Left ventricle myocardium superior (tissue), 1 donor: Measurements from ENCODE around the gene RIMBP2. TPM values are rescaled to one million over a fixed set of nuclear protein-coding genes. Genes with fewer than 3 reads are reported as not detected.

Experiments used
- ATAC-seq: fragments of 200-7000 bp; cut with Tn5 transposase; one replicate; pipeline ENCODE4 v1.9.1; 2020; ENCODE audit warnings: mild to moderate bottlenecking, moderate library complexity
- DNase-seq: peaks from one replicate; pipeline ENCODE4 v3.0.0-alpha.2; 2020
- intact Hi-C: fragments of 100-400 bp; cut with micrococcal nuclease; formaldehyde crosslinking; loops from one replicate; pipeline ENCODE4 v1.11.0; 2022
- total RNA-seq: library from RNA; stranded (reverse); fragmentation: NEBNext Ultra II Directional; extraction: Animal tissue kit (Norgen Biotek cat#: 25700); gene quantifications from one replicate; pipeline ENCODE4 v1.2.1, GENCODE V29; 2021
- donor health status: DM: no; HTN: yes; CAD: no; lungs with severe emphysema.

The RIMBP2 gene
- total RNA-seq, 1 donor from 2014 or later = 0.40 TPM

DNA sequence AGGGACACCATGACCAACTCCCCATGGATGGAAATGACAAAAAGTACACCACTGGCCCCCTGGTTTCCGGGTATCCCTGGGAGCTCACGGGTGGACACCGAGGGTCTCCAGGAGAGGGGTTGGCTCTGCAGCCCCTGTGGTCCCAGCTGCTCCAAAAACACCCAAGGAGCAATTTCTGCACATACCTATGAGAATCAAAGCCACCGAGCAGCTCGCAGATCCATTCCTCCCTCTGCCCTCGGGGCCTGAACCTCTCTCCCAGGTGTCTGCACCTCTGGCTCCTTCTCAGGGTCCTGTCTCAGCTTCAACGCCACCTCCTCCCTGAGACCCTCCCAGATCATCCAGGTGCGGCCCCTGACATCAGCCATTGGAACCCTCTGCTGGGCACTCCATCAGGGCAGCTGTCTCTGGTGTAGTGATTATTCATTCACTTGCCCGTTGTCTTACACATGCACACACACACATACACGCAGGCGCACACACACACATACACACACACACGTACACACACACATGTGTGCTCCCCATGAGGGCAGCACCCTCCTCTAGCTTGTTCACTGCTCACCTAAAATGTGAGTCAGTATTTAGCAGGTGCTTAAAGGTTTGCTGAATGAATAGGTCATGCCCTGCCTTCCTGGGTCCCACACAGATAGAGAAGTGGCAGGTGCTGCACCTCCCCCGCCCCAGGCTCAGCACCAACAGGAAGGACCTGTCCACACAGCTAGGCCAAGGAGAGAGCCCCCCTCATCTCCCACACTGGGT lies 5.9 kb downstream of the RIMBP2 start:
- DNase-seq (no peak), ATAC-seq (no peak)
- intact Hi-C loops = no loop called here

DNA sequence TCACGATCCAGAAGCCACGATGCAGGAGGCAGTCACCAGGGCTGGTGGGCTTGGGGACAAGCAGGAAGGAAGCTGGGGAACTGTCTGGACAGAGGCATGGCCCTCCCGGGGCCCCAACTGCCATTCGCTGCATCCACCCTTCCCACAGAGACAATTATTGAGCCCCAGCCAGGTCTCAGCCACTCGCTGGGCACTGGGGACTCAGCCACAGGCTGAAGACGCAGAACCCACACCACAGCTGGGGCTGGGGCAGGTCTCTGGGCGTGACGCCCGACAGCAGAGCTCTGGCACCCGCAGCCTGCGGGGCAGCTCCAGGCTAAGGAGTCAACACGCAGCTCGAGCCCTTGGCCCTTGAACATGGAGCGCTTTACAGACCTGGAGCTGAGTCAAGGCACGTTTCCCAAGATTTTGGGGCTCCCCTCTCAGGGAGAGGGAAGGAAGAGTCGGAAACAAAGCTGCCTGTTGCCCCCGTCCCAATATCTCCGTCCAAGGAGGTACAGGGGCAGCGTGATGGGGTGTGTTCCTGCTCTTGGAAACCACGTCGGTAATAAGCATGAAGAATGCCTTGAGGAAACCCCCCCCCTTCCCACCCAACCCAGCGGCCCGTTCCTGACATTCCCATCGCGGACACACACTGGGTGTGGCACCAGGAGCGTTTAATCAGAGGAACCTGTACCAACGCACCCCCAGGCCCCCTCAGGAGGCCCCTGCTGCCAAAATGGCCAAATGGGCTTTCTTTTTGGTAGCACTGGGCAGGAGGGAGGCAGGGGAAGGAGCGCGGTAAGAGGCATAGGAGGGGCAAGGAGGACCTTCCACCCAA lies 6.7 kb downstream of the RIMBP2 start:
- DNase-seq (no peak), ATAC-seq (no peak)
- intact Hi-C loops = no loop called here

DNA sequence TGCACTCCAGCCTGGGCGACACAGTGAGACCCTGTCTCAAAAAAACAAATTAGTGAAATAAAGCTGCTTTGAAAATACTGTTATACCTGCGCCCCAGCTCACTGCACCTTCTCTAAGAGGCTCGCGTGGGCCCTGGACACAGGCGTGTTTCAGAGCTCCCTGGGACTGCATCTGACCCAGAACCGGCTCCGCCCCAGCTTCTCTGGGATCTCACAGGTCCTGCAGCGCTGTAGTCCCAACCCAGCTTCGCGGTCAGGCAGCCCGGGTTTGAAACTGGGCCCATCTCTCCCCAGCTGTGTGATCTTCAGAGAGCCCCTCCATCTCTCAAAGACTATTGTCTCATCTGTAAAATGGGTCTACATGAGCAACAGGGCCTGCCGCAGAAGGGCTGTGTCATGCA lies 7.5 kb downstream of the RIMBP2 start:
- intact Hi-C loops = no loop called here
- no peak for ATAC-seq
- DNase-seq = no peak

- DNase-seq (no peak), ATAC-seq (no peak)
- intact Hi-C loops = no loop called here
These were observed 8.6 kb downstream of the RIMBP2 start for GRCh38 chr12:130707571-130707891.

DNA sequence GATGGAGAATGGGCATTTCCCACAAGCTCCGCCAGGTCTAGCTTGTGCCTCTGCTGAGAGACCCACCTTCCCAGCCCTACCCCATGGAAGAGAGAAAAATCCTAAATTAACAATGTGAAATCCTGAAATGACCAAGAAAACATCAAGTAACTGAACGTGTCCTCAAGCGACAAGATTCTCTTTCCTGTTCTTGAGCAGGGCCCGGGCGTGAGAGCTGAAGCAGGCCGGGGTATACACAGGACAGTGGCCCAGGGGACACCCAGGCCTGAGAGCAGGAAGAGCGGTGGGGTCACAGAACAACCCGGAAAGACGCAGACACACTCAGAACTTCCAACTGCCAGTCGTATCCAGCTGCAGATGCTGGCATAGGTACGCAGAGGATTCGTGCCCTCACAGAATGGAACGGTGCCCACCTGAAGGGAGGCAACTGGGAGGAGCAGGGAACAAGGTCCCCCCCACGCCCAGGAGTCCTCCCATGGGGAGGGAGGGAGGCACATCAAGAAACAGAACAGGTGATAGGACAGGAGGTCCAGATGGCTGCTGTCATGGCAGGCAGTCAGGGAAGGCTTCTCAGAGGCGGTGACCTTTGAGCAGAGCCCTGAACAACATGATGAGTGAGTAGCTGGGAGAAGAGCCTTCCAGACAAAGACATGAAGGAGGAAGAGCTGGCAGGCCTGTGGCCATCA lies 9.1 kb downstream of the RIMBP2 start:
- ATAC-seq (no peak), DNase-seq (no peak)
- intact Hi-C loops = no loop called here

- intact Hi-C loops = no loop called here
- DNase-seq (no peak), ATAC-seq (no peak)
These were observed 9.8 kb downstream of the RIMBP2 start for GRCh38 chr12:130706311-130706710.

GRCh38 chr12:130705178-130705822 lies 10.8 kb downstream of the RIMBP2 start:
- ATAC-seq (no peak), DNase-seq (no peak)
- intact Hi-C loops = no loop called here

DNA sequence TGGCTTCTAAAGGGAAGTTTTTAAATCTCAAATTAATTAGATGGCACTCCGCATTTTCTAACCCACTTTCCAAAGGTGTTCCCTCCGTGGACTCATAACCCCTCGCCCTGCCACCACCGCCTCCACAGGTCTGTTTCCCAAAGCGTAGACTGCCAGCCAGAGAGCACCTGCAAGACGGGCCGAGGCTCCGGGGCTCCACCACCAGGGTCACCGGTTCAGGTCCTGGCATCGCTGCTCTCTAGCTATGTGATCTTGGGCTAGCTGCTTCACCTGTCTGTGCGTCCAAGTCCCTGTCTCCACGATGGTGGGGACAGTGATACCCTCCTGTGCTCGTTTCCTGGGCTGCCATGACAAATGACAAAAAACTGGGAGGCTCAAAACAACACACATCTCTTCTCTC lies 11.5 kb downstream of the RIMBP2 start:
- intact Hi-C loops = no loop called here
- no peak for ATAC-seq
- no peak for DNase-seq

DNA sequence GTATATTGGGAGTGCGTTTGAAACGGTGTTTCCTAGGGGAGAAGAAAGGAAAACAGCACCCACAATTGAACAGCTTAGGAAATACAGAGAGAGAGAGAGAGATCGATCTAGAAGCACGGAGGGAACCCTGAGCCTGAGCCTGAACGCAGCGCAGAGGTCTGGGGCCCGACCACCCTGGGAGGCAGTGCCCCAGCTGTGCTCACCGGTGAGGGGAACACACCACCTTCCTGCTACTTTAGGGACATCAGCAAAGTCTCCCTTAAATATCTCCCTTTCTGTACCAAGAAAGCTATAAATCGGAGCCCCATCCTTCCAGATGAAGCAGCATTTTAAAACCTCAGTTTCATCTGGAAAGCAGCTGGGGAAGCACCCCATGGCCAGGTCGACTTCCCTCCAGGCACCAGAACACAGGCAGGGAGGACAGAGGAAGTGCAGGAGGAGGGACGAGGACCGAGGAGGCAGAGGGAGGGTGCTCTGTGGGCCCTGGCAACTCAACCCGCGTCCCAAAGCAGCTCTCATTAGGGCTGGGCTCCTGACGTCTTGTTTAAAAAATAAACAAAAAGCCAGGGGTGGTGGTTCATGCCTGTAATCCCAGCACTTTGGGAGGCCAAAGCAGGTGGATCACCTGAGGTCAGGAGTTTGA lies 12.2 kb downstream of the RIMBP2 start:
- intact Hi-C loops = no loop called here
- no peak for ATAC-seq
- DNase-seq = no peak

DNA sequence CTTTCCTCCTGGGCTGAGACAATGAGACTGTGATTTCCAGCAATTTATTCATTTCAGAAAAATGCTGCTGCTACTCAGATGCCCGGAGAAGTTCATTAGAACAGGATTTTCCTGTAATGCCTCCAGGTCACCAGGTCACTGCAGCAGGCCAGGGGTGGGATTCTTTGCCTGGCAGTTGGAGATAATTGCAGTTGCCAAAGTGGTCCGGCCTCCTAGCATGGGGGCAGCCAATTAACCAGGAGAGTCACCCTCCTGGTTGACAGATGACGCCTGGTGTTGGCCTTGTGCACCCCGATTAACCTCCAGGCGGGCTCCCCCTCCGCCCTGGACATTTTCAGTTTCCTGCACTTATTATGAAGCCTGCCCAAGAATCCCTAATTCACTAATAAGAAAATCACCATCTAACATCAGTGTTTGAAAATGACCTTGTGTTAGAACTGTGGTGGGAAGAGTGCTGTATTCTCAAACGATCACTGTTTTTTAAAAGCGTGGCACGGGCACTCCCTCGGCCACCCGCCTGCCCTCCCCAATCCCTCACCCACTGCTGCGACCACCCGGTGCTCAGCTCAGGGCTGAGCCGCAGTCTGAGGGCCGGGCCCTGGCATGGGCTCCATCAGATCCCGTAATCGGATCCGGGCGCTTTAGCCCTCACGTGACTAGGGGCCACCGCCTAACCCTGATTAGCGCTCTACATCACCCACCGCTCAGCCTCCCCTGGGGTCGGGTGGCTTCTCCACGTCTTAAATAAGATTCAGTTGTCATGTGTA lies 12.9 kb downstream of the RIMBP2 start:
- ATAC-seq = no peak
- intact Hi-C loops = no loop called here
- no peak for DNase-seq

DNA sequence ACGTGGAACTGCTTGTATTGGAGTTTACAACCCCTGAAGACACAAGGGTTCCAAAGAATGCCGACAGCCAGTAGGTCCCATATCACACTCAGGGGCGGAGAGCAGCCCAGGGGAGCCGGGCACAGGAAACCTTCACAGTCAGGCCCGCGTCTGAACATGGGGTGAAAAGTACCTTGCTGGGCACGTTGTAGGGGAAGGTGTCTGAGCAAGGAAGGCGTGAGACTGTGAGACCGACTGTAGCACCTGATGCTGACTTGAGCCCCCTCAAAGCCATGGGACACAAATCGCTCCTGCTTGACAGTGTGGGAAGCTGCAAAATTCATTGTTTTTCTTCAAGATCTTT lies 14.7 kb downstream of the RIMBP2 start:
- ATAC-seq (no peak), DNase-seq (no peak)
- intact Hi-C loops = no loop called here

GRCh38 chr12:130700492-130701401 lies 15.4 kb downstream of the RIMBP2 start:
- ATAC-seq = no peak
- intact Hi-C loops = no loop called here
- no peak for DNase-seq

DNA sequence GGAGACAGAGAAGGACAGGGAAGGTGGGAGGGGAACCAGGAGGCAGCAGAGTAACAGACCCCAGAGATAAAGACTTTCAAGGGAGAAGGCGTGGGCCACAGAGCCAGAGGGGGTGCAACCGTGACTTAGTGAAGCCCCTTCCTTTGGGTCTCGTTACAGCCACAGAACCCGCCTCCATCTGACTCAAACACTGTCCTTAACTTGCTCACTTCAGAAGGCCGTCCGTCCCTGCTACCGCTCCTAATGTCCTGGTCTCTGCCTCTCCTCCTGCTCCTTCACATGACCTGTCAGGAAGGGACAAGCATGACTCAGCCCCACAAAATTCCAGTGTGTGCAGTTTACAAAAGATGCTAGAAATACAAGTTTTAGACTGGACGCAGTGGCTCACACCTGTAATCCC lies 18.0 kb downstream of the RIMBP2 start:
- intact Hi-C loops = no loop called here
- no peak for ATAC-seq
- no peak for DNase-seq

DNA sequence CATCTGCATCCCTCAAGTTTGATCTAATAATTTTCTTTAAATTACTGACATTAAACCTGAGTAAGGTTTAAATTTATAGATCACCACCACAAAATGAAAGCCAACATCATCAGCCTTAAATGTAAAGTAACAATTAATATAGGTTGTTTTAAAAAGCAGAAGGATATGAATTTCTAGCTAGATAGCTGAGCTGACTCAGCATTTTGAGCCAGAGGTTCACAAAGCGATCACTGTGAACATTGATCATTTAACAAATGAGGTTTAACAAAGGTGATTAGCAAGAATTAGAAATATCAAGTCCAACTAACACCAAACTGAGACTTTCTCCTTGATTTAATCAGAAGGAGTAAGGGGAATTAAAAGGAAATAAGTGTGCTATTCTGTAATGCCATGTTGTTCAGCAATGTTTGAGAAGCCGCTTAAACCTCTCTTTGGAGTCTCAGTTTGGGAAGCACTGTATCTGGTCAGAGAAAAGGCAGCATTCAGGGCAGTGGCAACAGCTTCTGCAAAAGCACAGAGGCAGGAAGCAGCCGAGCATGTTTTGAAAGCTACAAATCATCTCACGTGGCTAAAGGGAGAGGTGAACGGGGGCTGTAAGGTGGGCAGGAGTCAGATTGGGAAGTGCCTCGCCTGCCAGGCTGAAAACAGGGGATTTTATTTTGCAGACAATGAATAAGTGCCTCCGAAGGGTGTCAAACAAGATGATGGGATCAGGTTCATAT lies 19.6 kb downstream of the RIMBP2 start:
- ATAC-seq = no peak
- no peak for DNase-seq
- intact Hi-C loops = no loop called here

GRCh38 chr12:130695061-130695460 lies 21.0 kb downstream of the RIMBP2 start:
- DNase-seq (no peak), ATAC-seq (no peak)
- intact Hi-C loops = no loop called here

DNA sequence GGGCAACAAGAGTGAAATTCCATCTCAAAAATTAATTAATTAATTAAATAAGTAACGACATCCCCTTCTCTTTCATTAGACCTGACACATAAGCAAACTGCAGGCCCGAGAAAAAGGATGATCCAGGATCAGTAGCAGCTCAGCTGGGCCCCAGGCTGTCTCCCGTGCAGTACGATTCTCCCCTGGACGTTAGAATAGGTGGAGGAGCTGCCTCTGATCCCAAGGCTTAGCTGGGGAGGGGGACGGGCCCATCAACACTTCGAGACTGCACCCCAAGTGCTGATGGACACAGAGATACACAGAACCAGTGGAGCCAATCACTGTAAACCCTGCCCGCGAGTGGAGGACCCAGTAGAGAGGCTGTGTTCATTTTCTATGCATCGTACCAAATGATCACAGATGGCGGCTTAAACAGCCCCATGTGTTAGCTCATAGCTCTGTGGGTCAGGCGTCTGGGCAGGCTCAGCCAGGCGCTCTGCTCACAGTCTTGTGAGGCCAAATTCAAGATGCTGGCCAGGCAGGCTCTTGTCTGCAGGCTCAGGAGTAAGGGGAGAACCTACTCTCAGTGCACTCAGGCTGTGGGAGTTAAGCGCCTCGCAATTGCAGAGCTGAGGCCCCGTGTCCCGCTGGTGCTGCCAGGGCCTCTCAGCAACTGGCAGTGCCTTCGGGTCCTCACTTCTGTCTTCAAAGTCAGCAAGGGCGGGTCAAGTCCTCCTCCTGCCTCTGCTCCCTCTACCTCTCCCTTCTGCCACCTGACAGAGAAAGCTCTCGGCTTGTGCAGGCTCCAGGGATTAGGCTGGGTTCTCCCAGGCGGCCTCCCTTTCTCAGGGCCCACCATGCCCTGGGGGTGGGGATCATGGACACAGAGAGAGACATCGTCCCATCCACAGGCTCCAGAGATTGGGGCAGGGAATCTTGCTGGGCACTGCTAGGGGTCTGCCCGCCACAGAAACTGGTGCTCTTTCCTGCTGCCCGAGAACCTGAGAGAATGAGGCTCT lies 26.4 kb downstream of the RIMBP2 start:
- ATAC-seq = no peak
- intact Hi-C loops = no loop called here

More for the DNA sequence above, 26.4 kb downstream of the RIMBP2 start:
- no peak for DNase-seq
